Suppressor macrophage treated with lipopolysaccharide for 1 hour (primary cell): ENCODE results near the gene KLHL2.
"Not testable (repeated sequence)": the region's sequence is repeated elsewhere in the genome, so short reads cannot be mapped to it uniquely, and the experiment has no call there.

ENCODE experiments used
- DNase-seq, 3 donors: peaks; one replicate each; pipeline ENCODE4 v3.0.0-alpha.2; 2020 to 2022

Gene KLHL2

DNA sequence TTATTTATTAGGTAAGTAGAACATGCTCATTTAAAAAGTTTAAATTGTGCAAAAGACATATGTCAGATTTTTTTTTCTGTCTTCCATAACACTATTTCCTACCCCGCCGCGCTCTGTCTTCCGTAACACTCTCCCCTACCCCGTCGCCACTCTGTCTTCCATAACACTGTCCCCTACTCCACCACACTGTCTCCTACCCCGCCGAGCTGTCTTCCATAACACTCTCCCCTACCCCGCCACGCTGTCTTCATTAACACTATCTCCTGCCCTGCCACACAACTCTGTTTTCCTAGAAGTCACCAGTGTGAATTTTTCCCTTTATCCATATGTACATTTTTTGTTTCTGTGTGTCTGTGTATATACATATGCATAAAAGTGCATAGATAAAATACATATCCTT lies 124.5 kb downstream of the KLHL2 start:
- no peak for DNase-seq

DNA sequence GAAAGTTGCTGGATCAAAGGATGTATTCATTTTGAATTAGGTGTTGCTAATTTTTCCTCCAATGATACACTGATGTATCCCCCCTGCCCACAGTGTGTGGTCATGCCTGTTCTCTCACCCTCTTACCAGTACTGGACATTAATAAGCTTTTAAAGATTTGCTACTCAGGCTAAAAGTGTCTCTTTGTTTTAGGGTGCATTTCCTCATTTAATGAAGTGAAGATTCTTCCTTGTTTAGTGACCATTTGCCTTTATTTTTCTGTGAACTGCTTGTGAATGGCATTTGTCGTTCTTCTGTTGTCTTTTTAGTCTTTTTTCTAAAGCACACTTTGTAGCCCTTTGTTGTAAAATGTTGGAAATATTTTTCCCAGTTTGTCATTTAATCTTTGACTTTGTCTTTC lies 125.1 kb downstream of the KLHL2 start:
- DNase-seq, result no peak

- no peak for DNase-seq
Measured at GRCh38 chr4:165335163-165335703, 127.9 kb downstream of the KLHL2 start.

DNA sequence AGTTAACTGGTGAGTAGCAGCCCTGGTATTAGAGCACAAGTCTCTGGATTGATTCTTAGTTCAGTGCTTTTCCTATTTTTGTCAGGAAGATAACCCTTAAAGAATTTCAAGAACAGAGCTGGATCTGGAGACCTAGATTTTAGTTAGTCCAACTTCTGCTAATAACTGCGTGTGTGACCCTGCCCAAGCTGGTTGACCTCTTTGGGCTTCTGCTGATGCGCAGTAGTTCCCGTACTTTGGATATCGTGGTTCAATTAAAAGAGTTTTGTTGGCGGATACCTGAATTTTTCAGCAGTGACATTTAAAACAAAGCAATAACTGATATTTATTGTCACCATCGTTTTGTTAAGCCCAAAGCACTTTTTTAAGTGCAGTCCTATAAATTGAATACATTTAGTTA lies 129.4 kb downstream of the KLHL2 start:
- DNase-seq, result no peak

DNA sequence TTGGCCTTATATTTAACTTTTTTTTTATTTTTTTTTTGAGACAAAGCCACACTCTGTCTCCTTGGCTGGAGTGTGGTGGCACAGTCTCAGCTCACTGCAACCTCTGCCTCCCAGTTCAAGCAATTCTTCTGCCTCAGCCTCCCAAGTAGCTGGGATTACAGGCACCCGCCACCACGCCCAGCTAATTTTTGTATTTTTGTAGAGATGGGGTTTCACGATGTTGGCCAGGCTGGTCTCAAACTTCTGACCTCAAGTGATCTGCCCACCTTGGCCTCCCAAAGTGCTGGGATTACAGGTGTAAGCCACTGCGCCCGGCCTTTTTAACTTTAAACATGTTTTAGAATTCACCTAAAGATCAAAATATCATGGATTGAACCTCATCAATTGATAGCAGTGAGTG lies 135.0 kb downstream of the KLHL2 start:
- DNase-seq, result not testable (repeated sequence)

DNA sequence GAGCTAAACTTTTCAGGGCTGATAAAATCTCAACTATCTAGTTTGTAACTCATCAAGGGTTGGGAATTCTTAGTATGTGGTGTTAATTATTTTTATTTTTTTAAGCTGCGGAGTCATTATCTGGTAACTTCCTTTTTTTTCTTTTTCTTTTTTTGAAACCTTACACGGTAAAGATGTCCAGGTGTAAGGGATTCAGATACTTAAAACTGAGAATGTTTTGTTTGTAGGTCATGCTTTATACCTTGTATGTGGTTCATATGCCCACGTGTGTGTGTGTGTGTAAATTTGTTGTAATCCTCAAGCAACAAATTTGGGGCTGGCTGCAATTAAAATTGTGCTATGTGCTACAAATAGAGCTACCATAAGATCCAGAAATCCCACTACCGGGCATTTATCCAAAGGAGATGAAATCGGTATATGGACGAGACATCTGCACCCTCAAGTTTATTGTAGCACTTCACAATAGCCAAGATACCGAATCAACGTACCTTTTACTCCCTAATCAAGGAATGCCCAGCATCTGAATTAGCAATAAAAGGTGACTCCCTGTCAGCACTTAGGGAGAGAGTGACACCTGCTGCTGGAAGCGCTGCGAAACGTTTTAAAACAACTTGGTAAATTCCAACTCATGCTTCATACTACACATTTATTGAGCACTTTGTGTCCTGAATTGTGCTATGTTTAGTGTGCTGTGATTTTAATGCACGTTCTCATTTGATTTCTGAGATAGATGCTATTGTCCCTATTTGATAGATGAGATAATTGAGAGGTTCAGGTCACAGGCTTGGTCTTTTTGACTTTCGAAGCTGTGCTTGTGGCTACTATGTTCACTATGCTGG lies 136.2 kb downstream of the KLHL2 start:
- DNase-seq, result peak in 1 of 3 donors; percentile 14

DNA sequence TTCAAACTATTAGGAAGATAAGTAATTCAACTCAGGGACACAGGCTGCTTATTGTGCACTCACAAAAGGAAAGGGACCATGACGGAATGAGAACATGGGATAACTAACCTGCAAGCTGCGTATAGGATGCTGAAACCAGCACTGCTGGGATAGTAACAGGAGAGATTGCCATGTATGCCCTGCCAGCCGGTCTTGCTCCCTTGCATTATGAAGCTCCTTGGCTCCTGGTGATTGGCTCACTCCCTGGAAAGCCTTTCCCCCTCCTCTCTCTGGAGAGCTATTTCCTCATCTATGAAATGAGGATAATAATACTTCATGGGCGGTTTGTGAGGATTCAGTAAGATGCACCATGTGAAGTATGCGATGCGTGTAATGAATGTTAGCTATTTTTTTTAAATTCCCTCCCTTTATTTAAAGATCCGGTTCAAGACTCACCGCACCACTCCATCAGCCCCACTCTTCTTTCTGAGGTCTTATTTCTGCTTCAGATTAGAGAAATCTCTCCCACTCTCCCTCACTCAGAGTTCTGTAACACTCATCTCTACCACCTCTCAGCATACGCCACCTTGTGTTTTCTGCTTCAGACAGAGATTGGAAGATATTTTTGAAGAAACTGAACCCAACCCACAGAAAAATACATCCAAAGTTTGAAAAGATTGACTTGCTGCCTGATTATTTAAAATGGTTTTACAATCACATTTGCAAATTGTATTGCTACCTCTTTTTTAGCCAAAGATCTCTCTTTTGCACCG lies 138.5 kb downstream of the KLHL2 start:
- DNase-seq, result no peak

DNA sequence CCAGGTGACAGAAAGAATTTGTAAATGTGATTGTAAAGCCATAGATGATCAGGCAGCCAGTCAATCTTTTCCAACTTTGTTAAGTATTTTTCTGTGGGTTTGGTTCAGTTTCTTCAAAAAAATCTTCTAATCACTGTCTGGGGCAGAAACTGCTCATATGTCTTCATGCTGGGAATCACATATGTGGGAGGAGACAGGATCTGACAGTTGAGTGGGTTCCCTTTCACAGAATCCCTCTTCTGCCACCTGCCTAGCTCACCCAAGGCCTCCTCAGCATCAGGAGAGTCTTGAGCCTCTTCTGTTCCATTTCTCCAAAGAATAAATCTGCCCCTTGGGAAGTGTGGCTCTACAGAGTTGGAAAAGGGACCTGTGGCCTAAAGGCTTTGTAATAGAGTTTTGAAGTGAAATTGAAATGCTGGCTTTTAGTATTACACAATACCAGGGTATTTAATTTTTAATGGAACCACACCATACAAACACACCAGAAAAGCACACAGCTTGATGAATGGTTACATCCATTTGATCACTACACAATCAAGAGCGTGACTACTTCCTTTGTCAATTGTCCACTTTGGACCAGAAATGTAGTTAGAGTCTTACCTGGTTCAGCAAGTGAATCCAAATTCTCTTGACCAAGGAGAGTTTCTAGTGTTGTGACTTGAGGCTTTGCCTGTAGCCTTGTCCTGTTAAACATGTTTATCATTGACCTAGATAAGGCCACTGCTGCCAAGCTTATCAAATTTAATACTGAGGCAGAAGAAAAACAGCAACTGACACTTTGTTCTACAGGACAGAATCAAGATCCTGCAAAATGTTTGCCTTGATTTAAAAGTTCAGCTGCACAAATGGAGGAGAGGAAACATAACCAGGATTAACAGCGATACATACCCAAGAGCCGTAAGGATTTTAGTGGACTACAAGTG lies 140.5 kb downstream of the KLHL2 start:
- no peak for DNase-seq

- DNase-seq, result no peak
Measured at GRCh38 chr4:165351359-165352130, 144.2 kb downstream of the KLHL2 start.

DNA sequence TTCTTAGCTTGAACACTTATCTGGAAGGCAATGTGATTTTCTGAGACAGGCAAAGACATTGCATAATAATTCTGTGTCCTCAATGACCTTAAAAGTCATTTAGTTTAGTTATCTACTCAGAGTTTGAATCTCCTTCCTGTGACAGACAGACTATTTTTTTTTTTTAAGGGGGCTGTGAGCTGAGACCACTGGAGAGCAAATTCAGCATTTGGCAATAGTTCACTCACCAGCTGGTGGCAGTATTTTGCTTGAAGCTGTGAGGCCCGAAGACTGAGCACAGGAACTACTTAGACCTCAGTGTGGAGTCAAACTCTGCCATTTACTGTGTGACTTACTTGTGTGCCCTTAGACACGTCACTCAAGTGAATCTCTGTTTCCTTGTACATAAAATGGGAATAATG lies 148.5 kb downstream of the KLHL2 start:
- DNase-seq, result peak; percentile 40 to 56 (median 45)

DNA sequence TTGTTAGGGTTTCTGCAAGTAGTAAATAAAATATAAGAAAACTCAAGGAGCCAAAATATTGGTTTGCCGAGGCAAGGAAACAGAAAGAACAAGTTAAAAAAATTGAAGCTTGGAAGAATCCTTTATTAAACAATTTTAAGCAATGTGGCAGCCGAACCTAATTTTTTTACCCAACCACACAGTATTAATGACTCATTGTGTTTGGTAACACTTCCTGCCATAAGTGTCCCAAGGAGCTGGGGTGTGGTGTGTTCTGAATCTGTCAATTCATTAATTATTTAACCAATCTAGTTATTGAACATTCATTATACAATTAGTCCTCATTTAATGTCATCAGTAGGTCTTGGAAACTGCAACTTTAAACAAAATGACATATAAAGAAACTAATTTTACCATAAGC lies 152.1 kb downstream of the KLHL2 start:
- DNase-seq, result peak; percentile 60 to 80 (median 76)

DNA sequence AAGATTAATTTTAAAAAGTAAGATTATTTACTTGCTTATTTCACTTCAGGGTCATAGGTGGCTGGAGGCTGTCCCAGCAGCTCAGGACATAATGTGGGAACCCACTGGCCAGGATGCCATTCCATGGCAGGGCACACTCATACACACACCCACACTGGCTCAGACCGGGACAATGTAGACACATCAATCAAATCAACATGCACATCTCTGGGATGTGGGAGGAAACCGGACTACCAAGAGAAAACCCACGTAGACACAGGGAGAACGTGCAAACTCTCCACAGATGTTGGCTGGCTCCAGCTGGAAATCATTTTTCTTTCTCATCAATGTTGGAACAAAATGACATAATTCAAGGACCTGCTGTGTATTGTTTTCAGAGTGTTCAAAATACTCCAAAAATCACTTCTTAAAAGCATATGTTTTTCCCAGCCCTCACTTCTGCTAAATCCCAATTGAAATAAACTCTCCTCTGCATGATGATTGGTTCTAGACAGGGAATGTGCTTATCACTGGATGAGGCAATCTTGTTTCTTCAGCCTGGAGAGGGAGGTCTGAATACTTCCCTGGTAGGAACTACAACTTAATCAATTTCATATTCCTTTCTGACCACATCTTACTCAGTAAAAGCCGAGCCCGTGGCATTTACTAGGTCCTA lies 152.8 kb downstream of the KLHL2 start:
- DNase-seq, result peak; percentile 35 to 45 (median 45)

GRCh38 chr4:165360985-165361670 lies 153.8 kb downstream of the KLHL2 start:
- DNase-seq, result peak; percentile 50 to 72 (median 57)

GRCh38 chr4:165361810-165362209 lies 154.4 kb downstream of the KLHL2 start:
- DNase-seq, result no peak

DNA sequence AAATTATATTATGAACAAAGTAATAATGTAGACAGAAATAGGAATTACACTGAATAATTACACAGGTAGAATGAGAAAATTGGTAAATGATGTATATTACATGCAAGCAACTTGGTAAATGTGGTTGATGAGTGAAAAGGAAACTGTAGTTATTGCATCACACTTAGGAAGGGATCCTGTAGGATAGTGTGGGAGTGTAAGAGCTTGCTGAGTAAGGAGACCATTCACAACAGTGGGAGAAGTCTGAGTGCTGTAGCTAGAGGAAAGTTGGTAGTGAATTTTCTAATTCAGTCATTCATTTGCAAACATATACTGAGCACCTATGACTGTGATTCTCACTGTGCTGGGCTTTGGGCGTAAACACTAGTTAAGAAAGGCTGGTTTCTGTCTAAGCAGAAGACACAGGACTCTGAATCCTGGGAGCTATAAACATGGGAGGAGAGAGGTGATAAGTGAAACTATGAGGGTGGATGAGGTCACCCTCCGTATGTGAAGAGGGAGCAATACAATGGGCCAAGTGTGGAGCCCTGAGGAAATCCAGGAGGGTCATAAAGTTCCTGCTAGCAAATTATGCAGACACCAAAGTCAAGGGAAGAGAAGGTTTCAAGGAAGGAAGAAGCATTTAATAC lies 157.2 kb downstream of the KLHL2 start:
- peak; percentile 52 to 67 (median 52) for DNase-seq

- no peak for DNase-seq
Measured at GRCh38 chr4:165367040-165367439, 159.7 kb downstream of the KLHL2 start.

- no peak for DNase-seq
Measured at GRCh38 chr4:165368114-165368513, 160.8 kb downstream of the KLHL2 start.

DNA sequence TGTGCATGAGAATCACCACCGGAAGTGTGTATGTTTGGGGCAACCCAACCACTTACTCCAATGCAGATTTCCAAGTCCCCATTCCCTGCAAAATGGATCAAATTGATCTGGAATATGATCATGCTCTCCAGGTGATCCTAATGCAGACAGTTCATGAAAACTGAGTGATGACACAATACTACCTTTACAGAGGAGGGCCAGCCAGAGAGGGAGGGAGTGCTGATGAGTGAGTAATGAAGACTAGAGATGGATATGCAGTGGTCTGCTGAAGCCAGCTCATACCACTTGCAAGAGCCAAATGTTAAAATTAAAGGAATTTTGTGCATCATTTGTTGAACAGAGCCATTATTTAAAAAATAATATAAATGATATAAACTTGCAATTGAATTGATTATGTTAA lies 161.2 kb downstream of the KLHL2 start:
- DNase-seq, result no peak

- peak in 2 of 3 donors; percentile 33 to 34 for DNase-seq
Measured at GRCh38 chr4:165369522-165369921, 162.2 kb downstream of the KLHL2 start.

GRCh38 chr4:165370530-165370929 lies 163.2 kb downstream of the KLHL2 start:
- no peak for DNase-seq
